Measurements from ENCODE around the gene LRRTM4. TPM values are rescaled to one million over a fixed set of nuclear protein-coding genes. Genes with fewer than 3 reads are reported as not detected.

LRRTM4 gene
- total RNA-seq, 1 donor from 2014 or later = 0.98 TPM

- Histone ChIP-seq H3K36me3 (no peaks in the 10 kb centered on the region), H3K4me1 (no peaks in the 10 kb centered on the region), H3K27ac (no peak overlapping the region), H3K4me3 (no peak overlapping the region), H3K9me3 (no peaks in the 10 kb centered on the region), H3K27me3 (no peaks in the 10 kb centered on the region)
- TF ChIP-seq POLR2A (IDR thresholded peaks at IDR 0.05) (no peak), POLR2AphosphoS5 (IDR thresholded peaks at IDR 0.05; ENCODE audit: insufficient read depth in 1 of 2, low read depth in 1 of 2) (no peak), CTCF (IDR thresholded peaks at IDR 0.05) (no peak)
- intact Hi-C loops (cut with DNase I) = no loop called here
- no peak for DNase-seq (ENCODE audit: extremely low spot score in 2 of 2)
These were observed 544.1 kb downstream of the LRRTM4 start for GRCh38 chr2:76977846-76978727.

- Histone ChIP-seq H3K27ac (no peak overlapping the region), H3K36me3 (no peaks in the 10 kb centered on the region), H3K4me1 (no peaks in the 10 kb centered on the region), H3K9me3 (no peaks in the 10 kb centered on the region), H3K27me3 (no peaks in the 10 kb centered on the region), H3K4me3 (no peak overlapping the region)
- TF ChIP-seq CTCF (IDR thresholded peaks at IDR 0.05) (no peak), POLR2AphosphoS5 (IDR thresholded peaks at IDR 0.05; ENCODE audit: insufficient read depth in 1 of 2, low read depth in 1 of 2) (no peak), POLR2A (IDR thresholded peaks at IDR 0.05) (no peak)
- intact Hi-C loops (cut with DNase I) = no loop called here
- no peak for DNase-seq (ENCODE audit: extremely low spot score in 2 of 2)
These were observed 546.4 kb downstream of the LRRTM4 start for GRCh38 chr2:76975752-76976151.

GRCh38 chr2:76973610-76974009 is 548.6 kb downstream of the LRRTM4 start:
- no peak for DNase-seq (ENCODE audit: extremely low spot score in 2 of 2)
- no peak overlapping the region for H3K27ac ChIP-seq
- H3K4me3 ChIP-seq = no peak overlapping the region
- H3K9me3 ChIP-seq = no peaks in the 10 kb centered on the region
- no peaks in the 10 kb centered on the region for H3K36me3 ChIP-seq
- H3K27me3 ChIP-seq = no peaks in the 10 kb centered on the region
- H3K4me1 ChIP-seq = no peaks in the 10 kb centered on the region
- intact Hi-C loops (cut with DNase I) = no loop called here
- TF ChIP-seq CTCF (IDR thresholded peaks at IDR 0.05) (no peak), POLR2A (IDR thresholded peaks at IDR 0.05) (no peak), POLR2AphosphoS5 (IDR thresholded peaks at IDR 0.05; ENCODE audit: insufficient read depth in 1 of 2, low read depth in 1 of 2) (no peak)

- TF ChIP-seq POLR2AphosphoS5 (IDR thresholded peaks at IDR 0.05; ENCODE audit: insufficient read depth in 1 of 2, low read depth in 1 of 2) = no peak
- no peak for TF ChIP-seq CTCF (IDR thresholded peaks at IDR 0.05)
- no peak for TF ChIP-seq POLR2A (IDR thresholded peaks at IDR 0.05)
- Histone ChIP-seq H3K27me3 (no peaks in the 10 kb centered on the region), H3K27ac (no peak overlapping the region), H3K36me3 (no peaks in the 10 kb centered on the region), H3K4me3 (no peak overlapping the region), H3K9me3 (no peaks in the 10 kb centered on the region), H3K4me1 (no peaks in the 10 kb centered on the region)
- no peak for DNase-seq (ENCODE audit: extremely low spot score in 2 of 2)
- intact Hi-C loops (cut with DNase I) = loop anchor here (5.0 kb wide), 1 partner anchor 1333 kb away; no protein-coding TSS in a partner anchor
These were observed 556.4 kb downstream of the LRRTM4 start for GRCh38 chr2:76965772-76966171.

- Histone ChIP-seq H3K4me1 (no peaks in the 10 kb centered on the region), H3K27ac (no peak overlapping the region)
- intact Hi-C loops (cut with DNase I) = no loop called here
These were observed 563.4 kb downstream of the LRRTM4 start for GRCh38 chr2:76958749-76959148.

More at GRCh38 chr2:76958749-76959148, 563.4 kb downstream of the LRRTM4 start:
- Histone ChIP-seq H3K36me3 (no peaks in the 10 kb centered on the region), H3K9me3 (no peaks in the 10 kb centered on the region), H3K4me3 (no peak overlapping the region), H3K27me3 (no peaks in the 10 kb centered on the region)
- no peak for DNase-seq (ENCODE audit: extremely low spot score in 2 of 2)
- no peak for TF ChIP-seq CTCF (IDR thresholded peaks at IDR 0.05)

Data from vagina (tissue), 2 donors.